ENCODE results near the gene SORCS2.

GRCh38 chr4:7426525-7427171 is 234.3 kb downstream of the SORCS2 start:
- no peak for TF ChIP-seq POLR2A (IDR thresholded peaks at IDR 0.05)
- TF ChIP-seq CTCF (IDR thresholded peaks at IDR 0.05 in 4 of 5, conservative IDR thresholded peaks at IDR 0.05 in 1 of 5), result no peak

All from gastrocnemius medialis (tissue), 4 donors.